NCI-H446 treated with DMSO at 0.1 percent for 48 hours (cell line): ENCODE data around the gene COMMD4.
"Not testable (repeated sequence)": the region's sequence is repeated elsewhere in the genome, so short reads cannot be mapped to it uniquely, and the experiment has no call there.

Experiments
- DNase-seq: peaks from one replicate; lab custom pipeline; 2025; lab: John Stamatoyannopoulos, UW

The COMMD4 gene

DNA sequence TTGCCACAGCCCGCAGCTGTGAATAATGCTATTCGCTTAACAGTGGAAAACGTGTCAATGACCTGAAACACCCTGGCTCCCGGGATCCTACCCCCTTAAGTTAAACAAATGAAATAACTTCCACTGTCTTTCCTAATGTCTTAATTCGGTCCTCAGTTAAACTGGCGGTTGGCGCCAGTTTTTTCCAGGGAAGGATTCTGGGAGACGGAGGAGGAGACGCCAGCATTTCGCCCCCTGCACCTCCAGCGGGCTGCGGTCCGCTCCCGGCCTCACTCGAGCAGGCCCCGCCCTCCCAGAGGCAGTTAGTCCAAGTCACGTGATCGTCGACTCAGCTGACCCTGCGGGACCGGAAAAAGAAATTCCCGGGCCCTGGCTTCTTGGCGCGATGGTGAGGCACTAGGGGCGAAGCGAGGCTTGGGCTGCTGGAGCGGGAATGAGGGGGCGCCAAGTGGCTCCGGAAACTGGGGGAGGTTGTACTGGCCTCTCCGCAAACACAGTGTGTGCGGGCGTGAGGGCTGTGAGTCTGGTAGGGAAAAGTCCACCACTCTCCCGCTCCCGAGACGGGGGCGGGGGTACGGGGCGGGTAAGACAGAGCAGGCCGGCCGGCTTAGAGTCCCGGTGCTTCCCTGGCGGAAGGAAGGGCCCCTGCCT lies at the start of gene COMMD4:
Gene COMMD4, plus strand, starts transcription at position 359 of the 651 bp plus-strand sequence. Its CDS starts 27 bp downstream, at position 386.
- peak; percentile 86 for DNase-seq

DNA sequence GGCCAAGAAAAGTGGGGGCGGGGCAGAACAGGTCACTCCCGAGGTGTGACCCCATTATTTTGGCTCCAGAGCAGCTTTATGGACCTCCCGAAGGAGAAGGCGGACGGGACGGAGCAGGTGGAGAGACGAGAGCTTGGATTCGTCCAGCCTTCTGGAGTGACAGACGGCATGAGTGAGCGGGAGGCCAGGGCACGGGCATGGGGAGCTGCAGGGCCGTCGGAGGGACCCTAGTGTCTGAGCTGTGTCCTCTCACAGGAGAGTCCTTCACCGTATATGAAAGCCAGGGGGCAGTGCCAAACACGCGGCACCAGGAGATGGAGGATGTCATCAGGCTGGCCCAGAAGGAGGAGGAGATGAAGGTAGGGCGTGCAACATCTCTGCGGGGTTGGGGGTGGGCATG lies 42.2 kb upstream of the COMMD4 start:
- DNase-seq: not testable (repeated sequence)

GRCh38 chr15:75298541-75299310 lies 37.1 kb upstream of the COMMD4 start:
- not testable (repeated sequence) for DNase-seq

- DNase-seq: not testable (repeated sequence)
These were observed 36.6 kb upstream of the COMMD4 start for GRCh38 chr15:75299311-75299688.

DNA sequence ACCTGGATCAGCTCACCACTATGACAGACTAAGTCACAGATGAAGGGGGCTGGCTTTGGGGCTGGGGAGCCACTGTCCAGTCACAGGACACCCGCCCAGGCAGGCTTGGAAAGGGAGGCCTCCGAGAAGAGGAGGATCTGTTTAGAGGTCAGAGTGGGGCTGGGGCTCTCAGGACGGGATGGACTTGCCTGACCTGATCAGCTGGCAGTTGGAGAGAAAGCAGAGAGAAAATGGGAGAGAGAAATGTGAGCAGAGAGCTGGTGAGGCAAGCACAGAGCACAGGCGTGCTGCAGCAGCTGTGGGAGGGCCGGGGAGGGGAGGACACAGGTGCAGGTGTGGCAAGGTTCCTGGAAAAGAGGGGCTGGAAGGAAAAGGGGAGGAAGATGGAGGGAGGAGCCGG lies 35.8 kb upstream of the COMMD4 start:
- DNase-seq: not testable (repeated sequence)

DNA sequence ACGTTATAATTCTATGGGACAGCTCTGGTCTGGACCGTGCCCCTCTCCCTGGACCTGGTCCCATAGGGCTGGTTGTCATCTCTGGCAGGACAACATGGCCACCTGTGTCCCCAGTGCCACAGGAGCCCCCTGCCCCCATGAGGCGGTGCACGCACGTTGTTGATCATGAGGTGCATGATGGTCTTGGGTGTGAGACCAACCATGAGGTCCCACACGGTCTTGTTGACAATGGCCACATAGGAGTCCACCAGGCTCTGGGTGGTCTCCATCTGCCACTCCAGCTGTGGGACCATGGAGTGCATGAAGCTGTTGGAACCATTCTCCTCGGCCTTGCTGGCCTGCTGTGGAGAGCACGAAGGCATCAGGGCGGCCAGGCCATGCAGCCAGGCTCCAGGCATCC lies 33.5 kb upstream of the COMMD4 start:
- no peak for DNase-seq

GRCh38 chr15:75302753-75303152 lies 33.1 kb upstream of the COMMD4 start:
- not testable (repeated sequence) for DNase-seq

GRCh38 chr15:75306188-75306587 lies 29.7 kb upstream of the COMMD4 start:
- no peak for DNase-seq

GRCh38 chr15:75307778-75308390 lies 28.0 kb upstream of the COMMD4 start:
- DNase-seq: no peak

- DNase-seq: no peak
These were observed 26.2 kb upstream of the COMMD4 start for GRCh38 chr15:75309711-75310110.

- DNase-seq: not testable (repeated sequence)
These were observed 23.3 kb upstream of the COMMD4 start for GRCh38 chr15:75312548-75312947.

GRCh38 chr15:75313116-75313845 lies 22.6 kb upstream of the COMMD4 start:
- no peak for DNase-seq

DNA sequence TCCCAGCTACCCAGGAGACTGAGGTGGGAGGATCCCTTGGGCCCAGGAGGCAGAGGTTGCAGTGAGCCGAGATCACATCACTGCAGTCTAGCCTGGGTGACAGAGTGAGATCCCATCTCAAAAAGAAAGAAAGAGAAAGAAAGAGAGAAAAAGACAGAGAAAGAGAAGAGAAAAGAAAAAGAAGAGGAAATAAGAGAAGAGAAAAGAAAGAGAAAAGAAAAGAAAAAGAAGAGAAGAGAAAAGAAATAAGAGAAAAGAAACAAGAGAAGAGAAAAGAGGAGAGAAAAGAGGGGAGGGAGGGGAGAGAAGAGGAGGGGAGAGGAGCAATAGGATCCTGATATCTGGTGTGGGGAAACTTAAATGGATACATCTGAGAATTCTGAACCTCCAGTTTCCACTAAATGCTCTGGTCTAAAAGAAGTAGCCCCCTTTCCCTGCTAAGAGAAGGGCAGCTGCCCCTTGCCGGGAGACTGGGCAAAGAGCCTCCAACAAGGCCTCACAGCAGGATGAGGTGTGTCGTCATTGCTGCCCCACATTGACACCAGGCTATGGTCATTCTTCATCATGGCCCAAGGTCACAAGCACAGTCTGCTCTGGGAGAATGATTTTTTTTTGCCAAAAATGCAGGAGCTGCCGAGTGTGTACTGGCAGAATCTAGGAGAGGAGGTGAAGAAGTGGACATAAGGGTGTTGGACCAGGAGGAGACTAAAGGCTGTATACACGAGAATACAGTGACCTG lies 21.1 kb upstream of the COMMD4 start:
- no peak for DNase-seq

- DNase-seq: not testable (repeated sequence)
These were observed 16.5 kb upstream of the COMMD4 start for GRCh38 chr15:75319231-75319897.

DNA sequence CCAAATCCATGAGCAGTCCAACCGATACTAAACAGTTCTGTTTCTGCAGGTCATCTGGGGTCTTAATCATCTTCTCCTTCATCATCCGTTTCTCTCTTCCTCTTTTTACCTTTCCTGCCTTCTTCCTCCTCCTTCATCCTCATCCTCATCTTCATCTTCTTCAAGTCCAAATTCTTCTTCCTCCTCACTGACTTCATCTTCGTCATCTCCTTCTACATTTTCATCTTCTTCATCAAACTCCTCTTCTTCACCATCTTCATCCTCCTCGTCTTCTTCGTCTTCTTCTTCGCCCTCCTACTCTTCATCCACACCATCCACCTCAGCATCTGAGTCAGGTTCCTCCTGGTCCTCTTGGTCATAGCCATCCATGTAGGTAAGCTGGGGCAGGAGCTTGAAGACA lies 14.2 kb upstream of the COMMD4 start:
- no peak for DNase-seq

- DNase-seq: no peak
These were observed 9.9 kb upstream of the COMMD4 start for GRCh38 chr15:75325922-75326321.

DNA sequence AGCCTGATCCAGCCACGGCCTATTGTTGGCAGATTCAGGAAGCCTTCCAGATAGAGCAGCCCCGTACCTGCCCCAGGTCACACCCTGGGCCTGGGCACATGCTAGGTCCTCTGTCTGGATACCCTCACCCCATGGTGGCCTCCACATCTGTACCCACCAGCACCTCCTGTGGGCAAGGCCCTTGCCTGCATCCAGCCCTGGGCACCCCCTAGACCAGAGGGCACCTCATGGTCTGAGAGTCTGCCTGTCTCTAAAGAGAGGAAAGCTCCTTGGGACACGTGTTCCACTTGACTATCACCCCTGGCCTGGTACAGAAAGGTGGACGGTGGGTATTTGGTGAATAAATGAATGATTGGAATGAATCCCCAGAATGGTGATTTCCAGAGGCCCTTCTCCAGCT lies 8.9 kb upstream of the COMMD4 start:
- no peak for DNase-seq

DNA sequence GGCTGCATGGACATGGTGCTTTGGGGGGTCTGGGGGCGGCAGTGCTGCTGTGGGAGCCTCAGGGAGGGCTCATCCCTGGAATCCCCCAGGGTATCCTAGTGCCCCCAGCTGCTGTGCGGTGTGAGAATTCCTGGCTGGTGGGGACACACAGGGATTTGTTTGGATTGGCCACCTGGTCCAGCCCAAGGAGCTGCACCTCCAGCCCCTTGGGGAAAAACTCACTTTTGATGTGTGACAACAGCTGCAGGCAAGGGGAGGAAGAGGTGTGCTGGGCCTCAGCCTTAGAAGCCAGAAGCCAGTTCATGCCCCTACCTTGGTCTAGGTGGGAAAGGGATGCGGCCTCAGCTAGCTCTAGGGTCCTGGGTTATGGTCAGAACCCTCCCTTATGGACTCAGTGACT lies 8.4 kb upstream of the COMMD4 start:
- DNase-seq: no peak

DNA sequence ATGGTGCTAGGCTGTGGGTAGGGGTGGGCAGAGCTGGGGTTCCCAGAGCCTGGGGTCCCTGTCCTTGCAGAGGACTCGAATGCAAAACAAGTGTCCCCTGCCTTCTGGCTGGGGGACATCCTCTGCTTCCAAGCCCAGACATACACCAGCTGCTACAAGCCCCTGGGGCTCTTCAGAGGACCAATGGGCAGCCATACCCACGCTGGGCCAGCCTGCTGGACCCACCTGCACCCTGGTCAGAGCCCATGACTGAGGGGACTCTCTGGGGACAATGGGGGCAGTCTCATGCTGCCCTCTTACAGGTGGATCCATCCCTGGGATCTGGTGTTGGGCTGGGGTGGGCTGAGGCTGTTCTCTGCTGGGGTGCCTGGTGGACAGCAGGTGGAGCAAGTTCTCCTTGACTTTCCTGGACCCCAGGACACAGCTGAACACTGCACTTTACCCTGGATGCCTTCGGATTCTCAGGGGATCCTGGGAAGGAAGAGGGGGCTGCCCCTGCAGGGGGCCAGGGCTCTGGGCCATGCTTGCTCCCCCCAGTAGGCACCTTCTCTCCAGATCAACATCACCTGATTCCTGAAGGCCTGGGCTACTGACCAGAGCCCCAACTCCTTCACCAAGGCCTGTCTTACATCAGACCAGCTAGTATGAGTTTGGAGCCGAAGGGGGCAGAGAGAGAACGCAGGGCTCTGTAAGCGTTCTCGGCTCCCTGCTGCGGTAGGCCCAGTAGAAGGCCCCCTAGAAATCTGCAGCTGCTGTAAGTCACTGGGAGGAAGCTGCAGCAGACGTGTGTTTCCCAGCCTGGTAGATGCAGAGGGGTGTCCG lies 7.2 kb upstream of the COMMD4 start:
- no peak for DNase-seq

GRCh38 chr15:75329571-75329970 lies 6.3 kb upstream of the COMMD4 start:
- no peak for DNase-seq
